Breast epithelium (tissue), 3 donors: ENCODE measurements around the gene SS18.

Experiments
- POLR2A ChIP-seq: fragments of 450-650 bp; IDR thresholded peaks from one replicate; pipeline ENCODE4 v1.6.1; 2016; ENCODE audit warnings: antibody characterized with exemption, mild to moderate bottlenecking, moderate library complexity
- TF ChIP-seq, protein P1 (sequence below), 3 donors: fragments of 450-650 bp; IDR thresholded peaks; one replicate each; pipeline ENCODE4 v1.5.1; 2016 to 2017; ENCODE audit warnings: antibody characterized with exemption in 3 of 3, mild to moderate bottlenecking in 3 of 3, moderate library complexity in 3 of 3

DNA sequence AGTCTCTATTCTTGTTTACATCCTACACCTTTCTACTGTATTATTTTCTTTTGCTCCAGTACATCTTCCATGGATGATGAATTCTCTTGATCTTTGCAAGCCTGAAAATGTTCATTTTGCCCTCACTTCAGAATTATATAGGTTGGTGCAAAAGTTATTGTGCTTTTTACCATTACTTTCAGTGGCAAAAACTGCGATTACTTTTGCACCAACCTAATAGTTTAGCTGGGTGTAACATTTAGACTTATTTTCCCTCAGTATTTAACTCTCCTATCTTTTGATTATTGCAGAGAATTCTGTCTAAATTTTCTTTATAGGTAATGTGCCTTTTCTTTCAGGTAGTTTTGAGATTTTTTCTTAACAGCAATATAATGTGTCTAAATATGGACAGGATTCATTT, 81.8 kb downstream of the SS18 start:
- TF ChIP-seq, protein P1, sequence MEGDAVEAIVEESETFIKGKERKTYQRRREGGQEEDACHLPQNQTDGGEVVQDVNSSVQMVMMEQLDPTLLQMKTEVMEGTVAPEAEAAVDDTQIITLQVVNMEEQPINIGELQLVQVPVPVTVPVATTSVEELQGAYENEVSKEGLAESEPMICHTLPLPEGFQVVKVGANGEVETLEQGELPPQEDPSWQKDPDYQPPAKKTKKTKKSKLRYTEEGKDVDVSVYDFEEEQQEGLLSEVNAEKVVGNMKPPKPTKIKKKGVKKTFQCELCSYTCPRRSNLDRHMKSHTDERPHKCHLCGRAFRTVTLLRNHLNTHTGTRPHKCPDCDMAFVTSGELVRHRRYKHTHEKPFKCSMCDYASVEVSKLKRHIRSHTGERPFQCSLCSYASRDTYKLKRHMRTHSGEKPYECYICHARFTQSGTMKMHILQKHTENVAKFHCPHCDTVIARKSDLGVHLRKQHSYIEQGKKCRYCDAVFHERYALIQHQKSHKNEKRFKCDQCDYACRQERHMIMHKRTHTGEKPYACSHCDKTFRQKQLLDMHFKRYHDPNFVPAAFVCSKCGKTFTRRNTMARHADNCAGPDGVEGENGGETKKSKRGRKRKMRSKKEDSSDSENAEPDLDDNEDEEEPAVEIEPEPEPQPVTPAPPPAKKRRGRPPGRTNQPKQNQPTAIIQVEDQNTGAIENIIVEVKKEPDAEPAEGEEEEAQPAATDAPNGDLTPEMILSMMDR (IDR thresholded peaks at IDR 0.05): no peak
- no peak for TF ChIP-seq POLR2A
